Stimulated activated CD4-positive, alpha-beta T cell treated with anti-CD3 and anti-CD28 coated beads, Interleukin-12 subunit alpha, Interleukin-12 subunit beta, amount 100 ng/mL, for 24 hours (primary cell): ENCODE results near the gene CA4.

Experiments
- DNase-seq, 2 experiments: peaks; one replicate each; pipeline ENCODE4 v3.0.0-alpha.2; 2020; ENCODE audit warnings: low read depth in 2 of 2

Gene CA4

DNA sequence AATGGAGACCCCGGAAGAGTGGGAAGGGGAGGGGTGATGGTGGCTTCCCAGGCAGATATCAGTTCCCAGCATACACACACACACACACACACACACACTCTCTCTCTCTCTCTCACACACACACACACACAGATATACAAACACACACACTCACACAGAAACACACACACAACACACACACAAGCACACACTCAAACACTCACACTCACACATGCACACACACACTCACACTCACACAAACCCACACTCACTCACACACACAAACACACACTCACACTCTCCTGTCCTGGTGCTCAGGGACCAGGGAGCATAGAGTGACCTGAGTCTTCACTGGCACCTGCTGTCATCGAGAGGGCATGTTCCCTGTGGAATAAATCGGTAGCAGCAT lies 5.6 kb downstream of the CA4 start:
- DNase-seq, result no peak

DNA sequence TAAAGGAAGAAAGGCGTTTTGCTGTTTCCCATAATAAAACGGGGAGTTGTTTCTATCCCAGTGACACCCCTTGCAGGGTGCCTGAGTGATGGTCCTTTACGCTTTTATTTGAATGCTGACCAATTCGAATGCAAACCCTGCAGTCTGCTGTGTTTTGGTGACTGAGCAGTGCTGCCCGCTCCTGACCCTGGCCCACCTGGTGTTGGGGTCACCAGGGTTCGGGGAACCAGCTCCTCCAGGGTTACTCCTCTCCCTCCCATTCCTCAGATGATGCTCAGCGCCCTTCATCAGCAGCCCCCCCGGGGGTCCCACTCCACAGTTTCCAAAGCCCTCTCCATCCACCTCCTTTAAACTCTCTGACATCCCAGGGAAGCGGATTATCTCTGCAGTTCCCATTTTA lies 6.0 kb downstream of the CA4 start:
- DNase-seq, result no peak

DNA sequence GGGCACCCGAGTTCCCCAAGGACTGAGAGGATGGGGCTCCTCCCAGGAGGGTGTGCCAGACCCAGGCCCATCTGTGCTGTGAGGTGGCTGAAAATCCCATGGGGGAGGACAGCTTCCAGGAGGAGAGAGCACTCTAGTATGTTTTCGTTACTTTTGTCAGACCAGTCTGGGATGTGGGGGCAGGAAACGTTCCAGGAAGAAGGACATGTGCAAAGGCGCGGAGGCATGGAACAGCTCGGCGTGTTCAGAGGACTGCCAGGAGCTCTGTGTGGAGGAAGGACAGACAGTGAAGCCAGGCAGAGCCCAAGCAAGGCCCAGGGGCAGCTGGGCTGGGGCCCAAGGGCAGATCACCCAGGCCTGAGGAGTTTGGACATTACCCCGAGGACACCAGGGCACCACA lies 7.0 kb downstream of the CA4 start:
- no peak for DNase-seq

DNA sequence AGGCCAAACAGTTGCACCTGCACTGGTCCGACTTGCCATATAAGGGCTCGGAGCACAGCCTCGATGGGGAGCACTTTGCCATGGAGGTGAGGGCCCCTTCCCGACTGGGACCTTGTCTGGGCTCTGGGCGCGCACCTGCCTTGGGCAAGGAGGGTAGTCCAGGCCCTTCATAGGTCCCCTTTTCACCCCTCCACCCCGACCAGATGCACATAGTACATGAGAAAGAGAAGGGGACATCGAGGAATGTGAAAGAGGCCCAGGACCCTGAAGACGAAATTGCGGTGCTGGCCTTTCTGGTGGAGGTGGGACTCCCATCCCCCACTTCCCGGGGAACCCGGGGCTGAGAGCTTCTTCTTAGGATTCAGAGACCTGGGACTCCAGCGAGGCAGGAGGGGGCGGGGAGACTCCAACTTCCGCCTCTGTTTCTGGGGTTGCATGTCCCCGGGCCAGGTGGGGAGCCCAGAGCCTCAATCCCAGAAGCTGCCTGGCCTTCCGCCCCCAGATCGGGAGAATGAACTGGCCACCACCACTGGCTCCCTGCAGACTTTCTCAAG lies 7.8 kb downstream of the CA4 start:
- no peak for DNase-seq

DNA sequence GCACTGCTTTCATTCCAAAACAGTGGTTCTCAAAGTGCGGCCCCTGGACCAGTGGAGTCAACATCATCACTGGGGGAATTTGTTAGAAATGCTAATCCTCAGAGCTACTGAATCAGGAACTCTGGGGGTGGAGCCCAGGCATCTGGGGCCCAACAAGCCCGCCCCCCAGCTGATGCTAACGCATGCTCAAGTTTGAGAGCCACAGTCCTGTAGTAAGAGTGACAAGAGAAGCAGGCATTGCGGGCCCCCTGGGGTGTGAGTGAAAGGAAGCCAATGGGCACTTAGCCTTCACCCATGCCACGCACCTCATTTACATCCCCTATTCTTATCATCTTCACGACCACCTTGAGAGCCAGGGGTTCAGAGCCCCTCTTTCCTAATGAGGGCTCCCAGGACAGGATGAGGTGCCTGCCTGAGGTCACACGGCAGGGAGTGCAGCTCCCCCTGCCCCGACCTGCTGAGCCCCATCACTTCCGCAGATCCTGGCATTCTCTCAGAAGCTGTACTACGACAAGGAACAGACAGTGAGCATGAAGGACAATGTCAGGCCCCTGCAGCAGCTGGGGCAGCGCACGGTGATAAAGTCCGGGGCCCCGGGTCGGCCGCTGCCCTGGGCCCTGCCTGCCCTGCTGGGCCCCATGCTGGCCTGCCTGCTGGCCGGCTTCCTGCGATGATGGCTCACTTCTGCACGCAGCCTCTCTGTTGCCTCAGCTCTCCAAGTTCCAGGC lies 9.1 kb downstream of the CA4 start:
- DNase-seq, result no peak

DNA sequence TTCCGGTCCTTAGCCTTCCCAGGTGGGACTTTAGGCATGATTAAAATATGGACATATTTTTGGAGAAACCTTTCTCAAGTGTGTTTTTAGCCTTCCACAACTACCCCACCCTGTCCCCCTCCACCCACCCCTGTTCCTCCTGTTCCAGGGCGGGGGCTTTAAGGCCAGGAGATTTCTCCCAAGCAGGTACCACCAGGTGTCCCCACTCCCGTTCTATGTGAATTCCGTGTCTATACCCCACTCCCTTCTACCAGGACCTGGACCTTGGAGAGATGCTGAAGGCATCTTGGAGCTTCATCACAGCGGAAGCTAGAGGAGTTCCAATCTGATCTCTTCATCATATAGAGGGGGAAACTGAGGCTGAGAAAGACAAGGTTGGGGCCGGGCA lies 9.7 kb downstream of the CA4 start:
- DNase-seq, result no peak

DNA sequence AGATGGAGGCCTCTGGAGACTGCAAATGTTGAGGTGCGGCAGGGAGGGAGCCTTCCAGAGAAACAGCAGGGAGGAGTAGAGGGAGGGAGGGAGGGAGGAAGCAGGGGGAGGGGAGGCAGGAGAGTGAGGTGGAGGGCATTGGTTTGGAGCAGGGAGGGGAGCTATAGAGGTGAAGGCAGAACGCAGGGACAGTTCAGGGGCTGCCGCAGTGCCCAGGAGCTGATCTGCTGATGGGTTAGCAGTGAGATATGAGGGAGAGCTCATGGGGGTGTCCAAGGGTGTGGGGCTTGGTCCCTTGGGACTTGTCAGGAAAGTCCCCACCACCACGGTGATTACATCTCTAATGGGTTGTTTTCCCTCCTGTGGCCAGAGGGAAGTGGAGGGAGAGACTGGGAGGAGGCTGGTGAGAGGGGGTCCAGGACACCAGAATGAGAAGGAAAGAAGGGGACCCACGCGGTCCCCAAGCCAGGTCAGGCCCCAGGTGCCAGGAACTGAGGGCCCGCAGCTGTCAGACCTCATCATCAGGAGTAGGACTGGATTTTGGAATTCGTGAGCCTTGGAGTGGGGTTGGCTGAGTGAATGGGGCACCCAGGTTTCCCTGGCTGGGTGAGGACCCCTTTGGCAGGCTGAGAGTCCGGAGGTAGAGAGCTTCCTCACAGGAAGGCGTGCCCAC lies 11.2 kb downstream of the CA4 start:
- DNase-seq, result no peak

DNA sequence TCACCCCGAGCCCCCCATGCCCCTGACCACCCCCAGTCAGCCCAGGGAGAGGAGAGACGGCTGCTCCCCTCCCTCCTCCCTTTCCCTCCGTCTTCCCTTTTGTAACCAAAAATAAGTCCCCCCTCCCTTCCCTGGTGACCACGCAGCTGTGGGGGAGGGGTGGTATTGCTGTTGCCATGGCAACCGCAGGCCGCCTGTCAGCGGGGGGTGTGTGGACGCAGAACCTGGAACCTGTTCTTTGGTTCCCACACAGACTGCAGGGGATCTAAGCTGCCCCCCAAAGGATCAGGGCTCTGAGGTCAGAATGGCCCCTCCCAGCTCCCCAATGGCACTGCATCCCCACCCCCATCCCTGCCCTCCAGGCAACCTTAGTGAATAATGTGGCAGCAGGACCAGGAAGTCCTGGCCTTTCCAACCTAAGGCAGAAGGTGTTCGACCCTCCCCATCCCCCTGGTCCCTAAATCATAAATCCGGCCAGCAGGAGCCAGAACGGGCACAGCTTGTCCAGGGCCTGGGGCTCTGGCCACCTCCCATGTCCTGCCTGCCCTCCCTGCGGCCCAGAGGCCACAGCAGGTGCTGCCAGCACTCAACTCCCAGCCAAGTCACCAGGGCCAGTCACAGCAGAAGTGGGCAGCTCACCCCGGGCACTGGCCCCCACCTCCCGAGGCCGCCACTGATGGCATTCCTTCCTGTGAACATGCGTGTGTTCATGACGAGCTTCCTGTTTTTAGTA lies 12.0 kb downstream of the CA4 start:
- no peak for DNase-seq

DNA sequence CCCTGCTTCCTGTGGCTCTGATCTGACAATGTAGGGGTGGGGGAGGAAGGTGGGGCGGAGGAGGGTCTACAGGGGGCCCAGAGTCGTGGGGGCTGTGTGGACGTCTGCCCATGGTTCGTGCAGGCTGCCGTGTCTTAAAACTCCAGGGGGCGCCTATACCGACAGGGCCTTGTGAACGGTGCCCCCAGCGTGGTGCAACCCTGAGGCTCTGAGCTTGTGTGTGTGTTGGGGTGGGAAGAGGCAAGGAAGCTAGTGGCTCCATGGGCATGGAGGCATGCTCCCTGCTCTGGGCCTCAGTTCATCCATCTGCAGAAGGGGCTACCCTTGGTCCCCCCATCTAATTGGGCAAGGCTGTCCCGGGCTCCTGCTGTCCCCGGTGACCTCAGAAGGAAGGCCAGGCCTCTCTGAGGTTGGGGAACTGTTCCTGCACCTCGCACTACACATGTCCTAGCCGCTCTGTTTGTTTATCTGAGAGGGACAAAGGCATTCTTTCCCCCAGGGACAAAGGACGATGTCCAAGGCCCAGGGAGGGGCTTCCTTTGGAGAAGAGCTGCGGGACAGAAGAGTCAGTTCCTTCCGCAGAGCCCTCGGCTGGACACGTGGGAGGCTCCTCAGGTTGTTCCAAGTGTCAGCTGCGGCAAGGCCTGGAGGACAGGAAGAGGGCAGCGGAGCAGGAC lies 13.5 kb downstream of the CA4 start:
- no peak for DNase-seq

DNA sequence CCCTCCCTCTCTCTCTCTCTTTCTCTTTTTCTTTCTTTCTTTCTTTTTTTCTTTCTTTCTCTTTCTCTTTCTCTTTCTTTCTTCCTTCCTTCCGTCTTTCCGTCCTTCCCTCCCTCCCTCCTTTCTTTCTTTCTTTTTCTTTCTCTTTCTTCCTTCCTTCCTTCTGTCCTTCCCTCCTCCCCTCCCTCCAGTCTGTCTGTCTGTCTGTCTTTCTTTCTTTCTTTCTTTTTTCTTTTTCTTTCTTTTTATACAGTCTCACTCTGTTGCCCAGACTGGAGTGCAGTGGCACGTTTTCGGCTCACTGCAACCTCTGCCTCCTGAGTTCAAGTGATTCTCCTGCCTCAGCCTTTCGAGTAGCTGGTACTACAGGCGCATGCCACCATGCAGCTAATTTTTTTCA lies 14.4 kb downstream of the CA4 start:
- no peak for DNase-seq

DNA sequence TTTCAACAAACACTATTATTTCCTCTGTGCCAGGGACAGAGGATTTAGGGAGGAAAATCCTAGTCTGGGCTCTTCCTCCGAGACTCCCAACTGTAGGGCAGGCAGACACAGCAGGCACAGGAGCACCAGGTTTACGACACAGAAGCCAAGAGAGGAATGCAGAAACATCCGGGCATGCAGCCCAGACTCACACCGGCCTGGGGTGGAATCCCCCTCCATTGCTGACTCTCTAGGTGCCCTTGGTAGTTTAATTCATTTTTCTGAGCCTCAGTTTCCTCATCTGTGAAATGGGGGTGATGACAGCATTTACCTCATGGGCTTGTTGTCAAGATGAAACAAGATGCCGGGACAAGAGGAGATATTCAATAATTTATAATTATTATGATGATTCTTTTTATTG lies 14.9 kb downstream of the CA4 start:
- DNase-seq, result no peak

DNA sequence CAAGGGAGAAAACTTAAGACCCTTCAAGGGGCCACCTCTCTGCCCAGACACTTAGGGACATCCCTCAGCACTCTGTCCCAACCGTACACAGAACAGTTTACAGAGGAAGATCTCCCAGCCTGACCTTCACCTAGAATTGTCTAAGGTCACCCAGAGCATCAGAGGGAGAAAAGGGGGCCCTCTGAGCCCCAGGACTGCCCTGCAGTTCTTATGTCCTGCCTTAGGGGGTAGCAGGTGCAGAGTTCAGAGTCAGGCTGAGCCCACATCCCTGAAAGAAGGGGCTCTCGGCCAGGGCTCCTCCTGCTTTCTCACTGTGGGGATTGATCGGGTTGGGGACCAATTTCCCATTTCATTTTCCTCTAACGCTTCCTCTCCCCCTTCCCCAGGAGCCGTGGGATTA lies 15.4 kb downstream of the CA4 start:
- no peak for DNase-seq

DNA sequence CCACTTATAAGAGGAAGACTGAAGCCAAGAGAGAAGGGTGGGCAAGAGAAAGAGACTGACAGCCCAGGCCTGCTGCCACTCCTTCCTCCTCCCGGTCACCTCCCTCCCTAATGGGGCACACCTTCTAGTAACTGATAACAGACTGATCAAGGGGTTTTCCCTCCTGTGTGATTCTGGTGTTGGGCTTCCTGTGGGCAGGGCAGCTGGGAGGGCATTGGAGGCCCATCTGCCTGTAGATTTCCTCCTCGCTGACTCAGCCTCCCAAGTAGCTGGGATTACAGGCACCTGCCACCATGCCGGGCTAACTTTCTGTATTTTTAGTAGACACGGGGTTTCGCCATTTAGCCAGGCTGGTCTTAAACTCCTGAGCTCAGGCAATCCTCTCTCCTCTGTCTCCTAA lies 16.2 kb downstream of the CA4 start:
- peak in 1 of 2 experiments; percentile 18 for DNase-seq

DNA sequence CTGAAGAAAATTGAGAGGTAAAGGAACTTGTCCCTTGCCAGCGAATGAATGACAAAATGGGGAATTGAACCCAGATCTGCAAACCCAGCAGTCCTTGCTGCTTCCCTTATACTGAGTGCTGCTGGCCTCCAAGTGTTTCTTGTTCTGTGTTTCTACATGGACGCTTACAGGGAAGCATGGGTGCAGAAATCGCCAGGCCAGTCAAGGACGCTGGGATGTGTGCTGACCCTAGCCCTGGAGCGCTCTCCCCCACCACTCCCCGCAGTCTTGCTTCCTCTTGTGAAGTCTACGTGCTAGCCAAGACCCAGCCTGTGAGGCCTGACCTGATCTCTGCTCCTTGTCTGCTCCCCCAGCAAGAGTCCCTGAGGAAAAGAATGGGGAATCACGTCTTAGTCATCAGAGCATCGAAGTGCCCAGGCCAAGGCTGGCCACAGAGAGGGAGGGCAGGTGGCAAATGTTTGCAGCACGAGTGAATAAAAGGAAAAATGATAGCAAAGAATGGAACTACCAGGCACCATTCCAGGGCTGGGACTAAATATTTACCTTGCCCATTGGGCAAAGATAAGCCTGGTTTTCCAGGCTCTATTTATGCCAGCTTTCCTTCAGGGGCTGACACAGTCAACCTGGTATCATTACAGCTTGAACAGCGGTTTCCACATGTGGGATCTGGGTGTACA lies 17.4 kb downstream of the CA4 start:
- no peak for DNase-seq

DNA sequence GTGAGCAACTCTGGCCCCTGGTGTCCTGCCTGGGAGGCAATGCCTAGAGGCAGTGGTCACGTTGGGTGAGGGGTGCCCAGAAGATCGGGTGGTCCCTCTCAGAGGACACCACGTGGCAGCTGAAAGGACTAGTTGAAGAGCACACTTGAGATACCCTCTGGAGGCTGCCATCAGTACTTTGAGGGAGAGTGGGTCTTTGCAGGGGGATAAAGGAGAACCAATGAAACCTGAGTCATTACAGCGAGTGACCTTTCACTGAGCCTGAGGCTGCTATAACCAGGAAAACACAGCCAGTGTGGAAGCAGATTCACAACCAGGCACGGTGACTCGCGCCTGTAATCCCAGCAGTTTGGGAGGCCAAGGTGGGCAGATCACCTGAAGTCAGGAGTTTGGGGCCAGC lies 18.9 kb downstream of the CA4 start:
- no peak for DNase-seq

DNA sequence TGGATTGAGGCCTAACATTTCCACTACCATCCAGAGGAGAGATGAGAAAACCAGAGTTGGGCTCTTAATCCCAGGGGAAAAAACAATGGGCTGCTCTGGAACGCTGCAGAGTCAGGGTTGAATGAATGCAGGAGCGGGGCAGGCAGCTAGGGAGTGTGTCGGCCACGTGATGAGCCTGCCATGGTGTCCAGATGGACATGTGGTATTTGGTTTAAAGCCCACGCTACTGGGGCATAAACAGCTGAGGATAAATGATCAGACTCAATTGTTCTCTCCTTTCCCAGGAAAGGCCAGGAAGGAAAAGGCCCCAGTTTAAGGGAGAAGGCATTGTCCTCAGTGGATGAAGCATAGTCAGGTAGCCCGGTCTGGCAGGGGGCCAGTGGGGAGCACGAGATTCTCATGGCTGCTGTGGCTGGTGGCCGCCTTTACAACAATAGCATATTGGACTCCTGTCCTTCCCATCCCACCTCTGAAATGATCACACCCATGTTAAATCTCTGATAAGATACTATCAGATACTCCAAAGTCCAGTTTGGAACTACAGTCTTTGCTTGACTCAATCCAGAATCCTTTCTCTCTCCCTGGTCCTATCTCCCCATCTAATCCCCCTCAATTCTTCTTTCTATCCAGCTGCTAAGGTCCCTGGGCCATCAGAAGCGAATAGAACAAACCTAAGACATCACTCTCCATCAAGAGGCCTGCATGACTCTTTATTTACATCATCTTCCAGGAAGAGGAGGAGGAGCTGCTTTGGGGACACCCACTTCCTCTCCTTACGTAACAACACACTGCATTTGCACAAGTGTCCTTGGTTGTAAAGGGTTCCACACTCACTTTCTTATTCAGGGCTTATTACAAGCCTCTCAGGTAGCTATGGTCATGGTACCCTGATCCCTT lies 20.4 kb downstream of the CA4 start:
- DNase-seq, result no peak

DNA sequence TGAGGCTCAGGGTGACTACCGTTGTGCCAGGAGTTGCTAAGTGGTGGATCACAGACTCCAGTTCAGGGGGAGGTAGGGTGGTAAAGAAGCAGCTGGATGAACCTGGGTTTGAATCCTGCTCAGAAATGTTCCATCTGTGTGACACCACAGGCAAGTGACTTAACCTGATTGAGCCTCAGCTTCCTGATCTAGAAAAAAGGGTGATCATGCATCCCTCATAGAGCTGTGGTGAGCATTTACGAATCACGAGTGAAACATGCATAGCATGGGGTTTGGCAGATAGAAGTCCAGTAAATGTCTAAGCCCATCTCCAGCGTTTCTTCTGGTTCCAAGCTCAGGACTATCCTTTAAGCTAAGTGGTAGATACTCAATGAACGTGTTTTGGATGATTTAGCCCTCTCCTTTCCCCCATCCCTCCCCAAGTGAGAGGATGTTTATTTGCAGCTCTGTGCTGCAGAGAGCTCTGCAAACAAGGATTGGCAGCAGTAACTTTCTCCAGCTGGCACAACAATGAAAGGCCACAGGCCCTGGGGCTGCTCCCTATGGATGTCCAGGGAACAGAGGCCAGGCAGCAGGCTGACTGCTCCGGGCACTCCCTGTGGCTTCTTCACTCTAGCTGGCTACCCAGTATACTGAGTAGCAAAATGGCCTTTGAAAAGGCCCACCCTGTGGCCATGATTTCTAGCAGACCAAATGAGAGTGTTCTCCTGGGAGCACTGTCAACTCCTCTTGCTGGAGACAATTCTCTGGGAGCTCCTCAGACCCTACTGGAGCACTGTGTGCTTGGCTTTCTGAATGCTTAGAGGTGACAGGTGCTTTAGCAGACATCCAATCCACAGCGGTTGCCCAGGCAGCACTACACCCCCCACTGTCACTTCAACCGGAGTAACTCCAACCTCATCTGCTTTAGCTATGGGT lies 21.3 kb downstream of the CA4 start:
- no peak for DNase-seq

DNA sequence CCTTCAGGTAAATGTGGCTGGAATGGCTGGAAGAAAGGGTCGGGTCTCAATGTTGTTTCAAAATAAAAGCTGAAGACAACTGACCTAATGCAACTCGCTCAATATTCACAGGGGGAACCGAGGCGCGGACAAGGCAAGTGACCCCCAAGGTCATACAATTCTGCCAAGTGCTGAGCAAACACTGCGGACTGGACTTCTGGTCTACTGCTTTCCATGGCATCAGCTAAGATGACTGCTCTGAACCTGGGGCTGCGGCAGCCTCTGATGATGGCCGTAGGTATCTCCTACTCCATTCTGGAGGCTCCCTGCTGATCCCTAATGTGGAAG lies 21.9 kb downstream of the CA4 start:
- DNase-seq, result no peak

DNA sequence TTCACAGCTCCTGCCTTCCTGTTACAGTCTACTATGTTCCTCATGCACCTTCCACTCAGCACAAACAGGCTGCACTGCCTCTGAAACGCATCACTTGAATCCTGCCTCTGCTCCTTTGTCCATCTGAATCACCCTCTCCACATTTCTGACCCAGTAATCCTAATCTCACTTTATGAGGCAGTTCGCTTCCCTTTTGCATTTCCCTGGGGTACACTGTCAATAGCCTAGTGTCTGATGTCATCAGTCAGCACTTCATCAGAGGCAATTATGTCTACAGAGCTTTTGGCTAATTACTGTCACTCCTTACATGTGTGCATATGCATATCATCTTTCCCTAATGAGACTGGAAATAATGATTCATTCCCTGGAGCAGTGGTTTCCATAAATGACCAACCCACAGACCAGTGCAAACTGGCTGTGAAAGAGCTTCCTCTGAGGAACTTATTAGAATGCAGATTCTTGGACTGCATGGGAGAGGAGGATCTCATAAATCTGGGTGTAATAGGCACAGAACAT lies 23.6 kb downstream of the CA4 start:
- DNase-seq, result no peak

DNA sequence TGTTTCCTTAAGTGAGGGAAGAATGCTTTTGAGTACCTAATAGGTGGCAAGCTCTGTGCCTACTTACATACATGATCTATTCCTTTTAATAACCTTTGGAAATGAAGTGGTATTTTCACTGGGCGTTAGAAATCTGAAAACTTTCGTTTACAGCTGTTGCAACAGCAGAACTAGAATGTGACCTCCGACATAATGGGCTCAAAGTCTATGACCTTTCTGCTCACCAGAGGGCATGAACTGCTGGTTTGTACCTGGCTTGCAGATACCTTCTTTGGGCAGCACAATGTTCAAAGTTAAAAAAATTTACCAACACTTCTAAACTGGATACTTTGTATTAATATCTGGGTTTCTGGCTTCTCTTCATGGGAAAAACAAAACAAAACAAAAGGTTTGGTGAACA lies 24.3 kb downstream of the CA4 start:
- DNase-seq, result no peak
